HepG2 (cell line): ENCODE measurements around the gene PURB. TPM values are rescaled to one million over a fixed set of nuclear protein-coding genes. Genes with fewer than 3 reads are reported as not detected.
"Not testable (repeated sequence)": the region's sequence is repeated elsewhere in the genome, so short reads cannot be mapped to it uniquely, and the experiment has no call there.

Experiments used
- ATAC-seq: fragments of 200-7000 bp; cut with Tn5 transposase; 3 replicates; pipeline ENCODE4 v1.9.1; 2020; ENCODE audit warnings: mild to moderate bottlenecking, moderate library complexity
- BruUV-seq: library from RNA; stranded (reverse); fragments of 400-500 nt; replicated peaks from 2 replicates; lab custom pipeline; 2021; lab: Mats Ljungman, UMichigan
- CTCF ChIA-PET: fragments of 300-600 bp; formaldehyde crosslinking; extraction: SDS; loops from one replicate; lab custom pipeline; 2021; ENCODE audit warnings: low total read pairs, inconsistent platforms, low intra/inter-chr PET ratio; lab: Yijun Ruan, JAX
- POLR2A ChIA-PET: fragments of 350-600 bp; sonication (Branson Sonifier 250); formaldehyde crosslinking; loops from one replicate; lab custom pipeline; 2020; ENCODE audit warnings: antibody characterized with exemption, inconsistent platforms; lab: Yijun Ruan, JAX
- DNase-seq: peaks from one replicate; pipeline ENCODE4 v3.0.0-alpha.2; 2015; ENCODE audit warnings: low spot score
- FAIRE-seq: peaks from 3 replicates; lab custom pipeline; 2011; peaks lifted over from hg19 to GRCh38; lab: Jason Lieb, UNC
- H2AFZ ChIP-seq: one replicate; pipeline ENCODE4 v1.6.1; 2011; ENCODE audit warnings: low read length, inconsistent platforms
- H3K27ac ChIP-seq: fragments of 300-600 bp; 3 replicates; pipeline ENCODE4 v1.8.0; 2011; ENCODE audit warnings: mixed run types, mild to moderate bottlenecking, mixed read lengths, low read length, inconsistent platforms; ENCODE audit not compliant: insufficient read depth; ENCODE audit errors: extremely low read length
- H3K27me3 ChIP-seq, 2 experiments: fragments of 200-600 bp in 1 of 2; 2 replicates in 1 of 2; 3 replicates in 1 of 2; pipeline versions ENCODE4 v1.6.0 to v1.8.0; 2011; ENCODE audit warnings: low read length in 2 of 2, mild to moderate bottlenecking in 2 of 2, moderate library complexity in 2 of 2, inconsistent platforms in 1 of 2; ENCODE audit not compliant: insufficient read depth in 2 of 2, control insufficient read depth in 1 of 2
- H3K36me3 ChIP-seq, 2 experiments: fragments of 200-600 bp in 1 of 2; replicated peaks in 1 of 2; 2 replicates in 1 of 2; 3 replicates in 1 of 2; pipeline versions ENCODE4 v1.5.1 to v1.8.0; 2011; ENCODE audit warnings: low read length in 2 of 2, inconsistent platforms in 1 of 2; ENCODE audit not compliant: insufficient read depth in 2 of 2, control insufficient read depth in 1 of 2
- H3K4me1 ChIP-seq: 2 replicates; pipeline ENCODE4 v1.5.1; 2012; ENCODE audit warnings: low read length, inconsistent platforms; ENCODE audit not compliant: insufficient read depth
- H3K4me2 ChIP-seq: 2 replicates; pipeline ENCODE4 v1.6.0; 2011; ENCODE audit warnings: low read depth, low read length, inconsistent platforms
- H3K4me3 ChIP-seq, 3 experiments: fragments of 200-600 bp in 1 of 3; sonication (generic), shearing (Covaris generic) in 1 of 3; replicated peaks in 1 of 3; 2 replicates each; pipeline ENCODE4 v1.5.1; 2011 to 2016; ENCODE audit warnings: low read length in 3 of 3, inconsistent platforms in 2 of 3, low read depth in 2 of 3, mild to moderate bottlenecking in 2 of 3, control low read depth in 1 of 3, mixed read lengths in 1 of 3; ENCODE audit not compliant: insufficient read depth in 1 of 3
- H3K79me2 ChIP-seq: one replicate; pipeline ENCODE4 v1.6.1; 2011; ENCODE audit warnings: low read length, inconsistent platforms; ENCODE audit not compliant: insufficient read depth
- H3K9ac ChIP-seq: 2 replicates; pipeline ENCODE4 v1.6.0; 2011; ENCODE audit warnings: mild to moderate bottlenecking, low read depth, low read length, inconsistent platforms; ENCODE audit not compliant: insufficient read depth
- H3K9me3 ChIP-seq: 2 replicates; pipeline ENCODE4 v1.5.1; 2012; ENCODE audit warnings: mild to moderate bottlenecking, low read length
- H4K20me1 ChIP-seq: 2 replicates; pipeline ENCODE4 v1.6.0; 2011; ENCODE audit warnings: inconsistent platforms, mild to moderate bottlenecking, low read length, moderate library complexity; ENCODE audit not compliant: insufficient read depth
- BRD4 ChIP-seq: sonication (generic); formaldehyde crosslinking; IDR thresholded peaks from 2 replicates; pipeline ENCODE4 v1.4.0; 2020; ENCODE audit warnings: missing genetic modification reagents
- BRF2 ChIP-seq: sonication (generic); formaldehyde crosslinking; IDR thresholded peaks from 2 replicates; pipeline ENCODE4 v1.8.1; 2022; ENCODE audit warnings: mild to moderate bottlenecking, missing genetic modification reagents
- FOSL2 ChIP-seq: sonication (generic); formaldehyde crosslinking; IDR thresholded peaks from 2 replicates; pipeline ENCODE4 v1.4.0; 2020; ENCODE audit warnings: missing genetic modification reagents
- MEF2D ChIP-seq: sonication (generic); formaldehyde crosslinking; IDR thresholded peaks from 2 replicates; pipeline ENCODE4 v1.5.1; 2020; ENCODE audit warnings: mild to moderate bottlenecking, missing genetic modification reagents
- RARA ChIP-seq: IDR thresholded peaks from 2 replicates; pipeline ENCODE4 v1.6.1; 2016; ENCODE audit warnings: missing genetic modification reagents, missing compliant biosample characterization
- SKI ChIP-seq: fragments of 450-650 bp; IDR thresholded peaks from one replicate; pipeline ENCODE4 v1.6.1; 2018; ENCODE audit warnings: mild to moderate bottlenecking; ENCODE audit not compliant: partially characterized antibody
- TOE1 ChIP-seq: sonication (generic); formaldehyde crosslinking; IDR thresholded peaks from 2 replicates; pipeline ENCODE4 v1.4.0; 2020; ENCODE audit warnings: mild to moderate bottlenecking, missing genetic modification reagents
- USF2 ChIP-seq, 2 experiments: sonication (generic) in 1 of 2; formaldehyde crosslinking in 1 of 2; IDR thresholded peaks; 2 replicates each; pipeline versions ENCODE4 v1.5.1 to v1.6.1; 2011 to 2020; ENCODE audit warnings: borderline replicate concordance in 1 of 2, low read depth in 1 of 2, low read length in 1 of 2, mild to moderate bottlenecking in 1 of 2, missing genetic modification reagents in 1 of 2, moderate library complexity in 1 of 2
- ZNF136 ChIP-seq: sonication (generic); formaldehyde crosslinking; IDR thresholded peaks from 2 replicates; pipeline ENCODE4 v1.8.1; 2022; ENCODE audit warnings: low read depth, mild to moderate bottlenecking, moderate library complexity, missing genetic modification reagents
- ZNF33A ChIP-seq: sonication (generic); formaldehyde crosslinking; IDR thresholded peaks from 2 replicates; pipeline ENCODE4 v1.5.1; 2020; ENCODE audit warnings: missing genetic modification reagents, mild to moderate bottlenecking, moderate library complexity, borderline replicate concordance
- ZNF569 ChIP-seq: sonication (generic); formaldehyde crosslinking; IDR thresholded peaks from 2 replicates; pipeline ENCODE4 v1.5.0; 2020; ENCODE audit warnings: mild to moderate bottlenecking, missing genetic modification reagents, moderate library complexity, borderline replicate concordance
- ZNF766 ChIP-seq: sonication (generic); formaldehyde crosslinking; IDR thresholded peaks from 2 replicates; pipeline ENCODE4 v1.5.0; 2020; ENCODE audit warnings: missing genetic modification reagents, borderline replicate concordance
- WGBS: methylation state at CpG from one replicate; pipeline ENCODE4 v1.1.6; 2017; ENCODE audit warnings: low lambda C conversion rate; 5-methylcytosine and 5-hydroxymethylcytosine counted together
- in situ Hi-C: cut with HindIII; loops from 2 replicates; pipeline ENCODE4 v1.10.0; 2017; ENCODE audit warnings: low pct_unique_long_range_greater_than_20kb; ENCODE audit not compliant: extremely low pct_ligation_motif_present
- intact Hi-C: fragments of 100-400 bp; cut with micrococcal nuclease; formaldehyde crosslinking; loops from one replicate; pipeline ENCODE4 v1.10.0; 2022; ENCODE audit not compliant: unreplicated experiment
- polyA plus RNA-seq, 8 experiments: library from polyadenylated mRNA; depleted of rRNA in 3 of 8; stranded (reverse) in 7 of 8; unstranded in 1 of 8; fragments of >200 nt; fragmentation: Illumina TruSeq in 4 of 8; extraction: Trizol in 4 of 8; gene quantifications; 2 replicates each; pipeline versions ENCODE4 v1.2.1 to v1.2.3, GENCODE V29; 2011 to 2016; ENCODE audit warnings: low read depth in 4 of 8, missing spikeins in 1 of 8, mixed read lengths in 1 of 8; ENCODE audit not compliant: insufficient read depth in 1 of 8
- total RNA-seq, 5 experiments: library from RNA; depleted of rRNA; stranded (reverse); fragments of >200 nt; fragmentation: Illumina TruSeq; extraction: Trizol; gene quantifications; 2 replicates each; pipeline ENCODE4 v1.2.3, GENCODE V29; 2016; ENCODE audit warnings: low read depth in 1 of 5

Gene PURB
- total and polyA plus RNA-seq, 2 of the 13 experiments (the other 11 are each of a cell fraction or from before 2014, with no cell fraction given): 2.3 to 4.3 TPM

GRCh38 chr7:44861949-44862348, 23.4 kb downstream of the PURB start:
- H2AFZ ChIP-seq, H3K36me3 ChIP-seq, H3K4me3 ChIP-seq, CTCF ChIA-PET, H3K9ac ChIP-seq, DNase-seq, intact Hi-C loops, H3K27me3 ChIP-seq, H3K27ac ChIP-seq, H3K4me2 ChIP-seq, H3K79me2 ChIP-seq, FAIRE-seq, H4K20me1 ChIP-seq, H3K4me1 ChIP-seq, BruUV-seq, ATAC-seq, H3K9me3 ChIP-seq: not testable (repeated sequence)
- 14% methylated on average over 4 of the region's 4 CpGs for WGBS
- POLR2A ChIA-PET: interaction anchor here (0.7 kb wide), 1 partner anchor 15 kb away, joined by 3 read pairs; no protein-coding TSS in a partner anchor
- in situ Hi-C loops: loop anchor here (5.0 kb wide), 1 partner anchor 55 kb away; no protein-coding TSS in a partner anchor
- TF ChIP-seq FOSL2 (CRISPR knock-in tag) (peak; percentile 62), SKI (peak; percentile 64), RARA (CRISPR knock-in tag) (0 out of 2 replicates have a peak, but pooled peaks have one; percentile 11)

- Histone ChIP-seq H4K20me1 (no peaks in the 10 kb centered on the region), H3K4me1 (no peaks in the 10 kb centered on the region), H3K79me2 (no peaks in the 10 kb centered on the region), H3K9ac (no peak overlapping the region), H3K27me3 (no peaks in the 10 kb centered on the region), H3K36me3 (no peaks in the 10 kb centered on the region), H3K4me3 (no peak overlapping the region), H3K9me3 (no peaks in the 10 kb centered on the region), H3K4me2 (no peak overlapping the region), H2AFZ (no peak overlapping the region), H3K27ac (no peak overlapping the region)
- FAIRE-seq (no peak), ATAC-seq (no peak), DNase-seq (no peak)
- ChIA-PET CTCF (interaction anchor here (1.8 to 2.4 kb wide), 2 partner anchors 62 to 277 kb away, joined by 4 to 10 read pairs; no protein-coding TSS in a partner anchor), POLR2A (no interaction called here)
- TF ChIP-seq ZNF33A (CRISPR knock-in tag): no peak
- TF ChIP-seq ZNF766 (CRISPR knock-in tag): no peak
- TF ChIP-seq BRD4 (CRISPR knock-in tag): no peak
- no peak for TF ChIP-seq BRF2 (CRISPR knock-in tag)
- TF ChIP-seq ZNF136: no peak
- TF ChIP-seq USF2 (IDR thresholded peaks at IDR 0.05; ENCODE audit: low read depth, low read length): no peak
- TF ChIP-seq USF2 (CRISPR knock-in tag; IDR thresholded peaks at IDR 0.05; ENCODE audit: borderline replicate concordance): no peak
- TF ChIP-seq TOE1: no peak
- no peak for TF ChIP-seq MEF2D (CRISPR knock-in tag)
- no peak for TF ChIP-seq ZNF569
- WGBS: 51% methylated on average over 2 of the region's 2 CpGs
- intact Hi-C loops: no loop called here
- BruUV-seq: no TSS peak
- in situ Hi-C loops: loop anchor here (10.0 kb wide), 1 partner anchor 277 kb away; no protein-coding TSS in a partner anchor
These were observed 27.2 kb downstream of the PURB start for GRCh38 chr7:44858161-44858560.
